K562 (cell line): Measurements from ENCODE around the gene NFATC2. TPM values are rescaled to one million over a fixed set of nuclear protein-coding genes. Genes with fewer than 3 reads are reported as not detected.

Experiments
- ATAC-seq: fragments of 200-7000 bp; cut with Tn5 transposase; 3 replicates; pipeline ENCODE4 v1.9.1; 2020; ENCODE audit warnings: moderate library complexity
- BruUV-seq: library from RNA; stranded (reverse); fragments of 400-500 nt; replicated peaks from 2 replicates; lab custom pipeline; 2021; lab: Mats Ljungman, UMichigan
- CTCF ChIA-PET: fragments of 300-600 bp; formaldehyde crosslinking; extraction: SDS; loops from one replicate; lab custom pipeline; 2021; ENCODE audit warnings: low intra/inter-chr PET ratio; lab: Yijun Ruan, JAX
- POLR2A ChIA-PET: fragments of 300-600, 350-650 bp; sonication (Branson Sonifier 250); formaldehyde crosslinking; extraction: SDS; loops from one replicate; lab custom pipeline; 2021; ENCODE audit warnings: antibody characterized with exemption, inconsistent platforms; lab: Yijun Ruan, JAX
- DNase-seq, 4 experiments: peaks; one replicate each; pipeline versions ENCODE4 v3.0.0 to v3.0.0-alpha.2; 2011 to 2018; ENCODE audit warnings: low spot score in 3 of 4, mixed read lengths in 3 of 4; ENCODE audit errors: extremely low read depth in 1 of 4
- FAIRE-seq: peaks from 2 replicates; lab custom pipeline; 2011; peaks lifted over from hg19 to GRCh38; lab: Jason Lieb, UNC
- H2AFZ ChIP-seq: 2 replicates; pipeline ENCODE4 v1.6.0; 2011; ENCODE audit warnings: low read depth, low read length, control low read depth, inconsistent platforms
- H3K27ac ChIP-seq: fragments of 200-600 bp; 3 replicates; pipeline ENCODE4 v1.8.0; 2011; ENCODE audit warnings: low read depth, mild to moderate bottlenecking, control low read depth, inconsistent platforms, low read length, moderate library complexity, mixed read lengths; ENCODE audit errors: extremely low read depth
- H3K27me3 ChIP-seq, 2 experiments: fragments of 300-600 bp in 1 of 2; 2 replicates in 1 of 2; 3 replicates in 1 of 2; pipeline versions ENCODE4 v1.6.0 to v1.8.0; 2011; ENCODE audit warnings: inconsistent platforms in 2 of 2, low read length in 2 of 2, mild to moderate bottlenecking in 1 of 2, mixed read lengths in 1 of 2, moderate library complexity in 1 of 2; ENCODE audit not compliant: control insufficient read depth in 2 of 2, insufficient read depth in 2 of 2
- H3K36me3 ChIP-seq: fragments of 300-600 bp; 3 replicates; pipeline ENCODE4 v1.8.0; 2011; ENCODE audit warnings: mild to moderate bottlenecking, low read length, inconsistent platforms; ENCODE audit not compliant: control insufficient read depth, insufficient read depth
- H3K4me1 ChIP-seq, 2 experiments: fragments of 200-600 bp in 1 of 2; replicated peaks in 1 of 2; 2 replicates in 1 of 2; 3 replicates in 1 of 2; pipeline versions ENCODE4 v1.5.1 to v1.8.0; 2011; ENCODE audit warnings: inconsistent platforms in 2 of 2, low read length in 2 of 2, mild to moderate bottlenecking in 1 of 2, mixed read lengths in 1 of 2, moderate library complexity in 1 of 2; ENCODE audit not compliant: control insufficient read depth in 2 of 2, insufficient read depth in 2 of 2
- H3K4me2 ChIP-seq: 2 replicates; pipeline ENCODE4 v1.6.1; 2011; ENCODE audit warnings: low read length, control low read depth, inconsistent platforms, mixed read lengths; ENCODE audit not compliant: insufficient read depth
- H3K4me3 ChIP-seq: fragments of 200-600 bp; sonication (generic), shearing (Covaris generic); 2 replicates; pipeline ENCODE4 v1.5.1; 2016; ENCODE audit warnings: control low read depth, inconsistent platforms
- H3K79me2 ChIP-seq: fragments of 200-600 bp; 3 replicates; pipeline ENCODE4 v1.8.0; 2011; ENCODE audit warnings: low read length, inconsistent platforms; ENCODE audit not compliant: control insufficient read depth, insufficient read depth
- H3K9ac ChIP-seq, 2 experiments: 2 replicates each; pipeline versions ENCODE4 v1.6.0 to v1.6.1; 2011; ENCODE audit warnings: low read depth in 2 of 2, low read length in 2 of 2, control low read depth in 1 of 2, inconsistent platforms in 1 of 2, mild to moderate bottlenecking in 1 of 2, mixed read lengths in 1 of 2; ENCODE audit not compliant: insufficient read depth in 1 of 2
- H3K9me1 ChIP-seq: one replicate; pipeline ENCODE4 v1.6.0; 2011; ENCODE audit warnings: inconsistent platforms, mild to moderate bottlenecking, low read length, moderate library complexity; ENCODE audit not compliant: control insufficient read depth, insufficient read depth
- H3K9me3 ChIP-seq: replicated peaks from 2 replicates; pipeline ENCODE4 v1.5.1; 2011; ENCODE audit warnings: low read depth, low read length, inconsistent platforms; ENCODE audit not compliant: control insufficient read depth, insufficient read depth
- H4K20me1 ChIP-seq: replicated peaks from 2 replicates; pipeline ENCODE4 v1.6.1; 2011; ENCODE audit warnings: low read length, inconsistent platforms, mixed read lengths; ENCODE audit not compliant: control insufficient read depth, insufficient read depth
- ATF4 ChIP-seq: fragments of 450-650 bp; formaldehyde crosslinking; IDR thresholded peaks from 2 replicates; pipeline ENCODE4 v1.4.0; 2022; ENCODE audit warnings: mild to moderate bottlenecking, moderate library complexity
- C11orf30 ChIP-seq: fragments of 450-650 bp; IDR thresholded peaks from 2 replicates; pipeline ENCODE4 v1.6.1; 2016; ENCODE audit warnings: low read depth, mild to moderate bottlenecking
- EHMT2 ChIP-seq: fragments of 450-650 bp; IDR thresholded peaks from 2 replicates; pipeline ENCODE4 v1.6.1; 2018; ENCODE audit warnings: antibody characterized with exemption
- FOXP1 ChIP-seq: sonication (generic); formaldehyde crosslinking; IDR thresholded peaks from 2 replicates; pipeline ENCODE4 v1.8.0; 2022; ENCODE audit warnings: mild to moderate bottlenecking, missing genetic modification reagents
- HEY1 ChIP-seq: fragments of 250-450 bp; sonication (Bioruptor Pico); IDR thresholded peaks from 2 replicates; pipeline ENCODE4 v1.5.0; 2020; ENCODE audit warnings: mild to moderate bottlenecking, moderate library complexity, borderline replicate concordance
- KLF13 ChIP-seq: fragments of 450-650 bp; IDR thresholded peaks from 2 replicates; pipeline ENCODE4 v1.6.1; 2016; ENCODE audit warnings: missing genetic modification characterization, low read depth, mild to moderate bottlenecking, missing compliant biosample characterization, moderate library complexity, borderline replicate concordance
- NCOA6 ChIP-seq: fragments of 450-650 bp; IDR thresholded peaks from 2 replicates; pipeline ENCODE4 v1.6.1; 2017; ENCODE audit warnings: mild to moderate bottlenecking
- RBM39 ChIP-seq: fragments of 200-400 bp; formaldehyde crosslinking; optimal IDR thresholded peaks from 2 replicates; pipeline ENCODE3; 2018; ENCODE audit warnings: low read depth, low read length
- SAFB2 ChIP-seq: fragments of 200-400 bp; formaldehyde crosslinking; IDR thresholded peaks from 2 replicates; pipeline ENCODE4 v1.6.1; 2018; ENCODE audit warnings: borderline replicate concordance, low read length, low read depth, moderate library complexity; ENCODE audit not compliant: severe bottlenecking
- TCF15 ChIP-seq: fragments of 250-450 bp; sonication (Bioruptor Pico); IDR thresholded peaks from 2 replicates; pipeline ENCODE4 v1.8.0; 2022; ENCODE audit warnings: moderate library complexity, mild to moderate bottlenecking, inconsistent platforms
- TCF7L2 ChIP-seq: fragments of 150-350 bp; IDR thresholded peaks from 2 replicates; pipeline ENCODE4 v1.6.1; 2016; ENCODE audit warnings: low read depth, mild to moderate bottlenecking, low read length, moderate library complexity
- TCFL5 ChIP-seq: fragments of 250-450 bp; sonication (Bioruptor Pico); conservative IDR thresholded peaks from 2 replicates; pipeline ENCODE4 v1.6.1; 2021; ENCODE audit warnings: mild to moderate bottlenecking, moderate library complexity, matching md5 sums
- ZNF274 ChIP-seq: IDR thresholded peaks from 2 replicates; pipeline ENCODE4 v1.6.1; 2011; ENCODE audit warnings: low read depth, mild to moderate bottlenecking, low read length, moderate library complexity, borderline replicate concordance
- WGBS: fragments of 100-300 bp; shearing (Covaris generic); methylation state at CpG from one replicate; pipeline ENCODE4 v1.1.6; 2016; ENCODE audit warnings: low coverage, mixed read lengths; ENCODE audit not compliant: insufficient coverage; ENCODE audit errors: missing lambda C conversion rate; 5-methylcytosine and 5-hydroxymethylcytosine counted together
- in situ Hi-C: fragments of 300-500 bp; cut with MboI; formaldehyde crosslinking; loops from 4 replicates; pipeline ENCODE4 v1.15.0; 2018; ENCODE audit warnings: inconsistent platforms, mixed read lengths
- intact Hi-C: fragments of 100-400 bp; cut with micrococcal nuclease; formaldehyde crosslinking; loops from 2 replicates; pipeline ENCODE4 v1.14.2; 2022
- polyA plus RNA-seq, 8 experiments: library from polyadenylated mRNA; depleted of rRNA in 4 of 8; stranded (reverse) in 5 of 8; unstranded in 3 of 8; fragments of >200 nt; fragmentation: Nextera tagmentation in 2 of 8; fragmentation: Illumina TruSeq in 1 of 8; extraction: Ambion mirVana in 2 of 8; extraction: Trizol in 1 of 8; gene quantifications; 2 replicates each; pipeline versions ENCODE4 v1.2.1 to v1.2.3, GENCODE V29; 2011 to 2014; ENCODE audit warnings: inconsistent platforms in 1 of 8, missing spikeins in 1 of 8
- total RNA-seq, 7 experiments: library from RNA; depleted of rRNA in 6 of 7; stranded (reverse); fragments of >200 nt in 6 of 7; fragmentation: Illumina TruSeq in 2 of 7; extraction: Trizol in 2 of 7; gene quantifications; 2 replicates each; pipeline versions ENCODE4 v1.2.1 to v1.2.3, GENCODE V29; 2011 to 2021; ENCODE audit warnings: low replicate concordance in 1 of 7

NFATC2 gene
- total and polyA plus RNA-seq, 9 of the 15 experiments (the other 6 are each of a cell fraction or from before 2014, with no cell fraction given): 1.9 to 11.2 (median 3.0) TPM

DNA sequence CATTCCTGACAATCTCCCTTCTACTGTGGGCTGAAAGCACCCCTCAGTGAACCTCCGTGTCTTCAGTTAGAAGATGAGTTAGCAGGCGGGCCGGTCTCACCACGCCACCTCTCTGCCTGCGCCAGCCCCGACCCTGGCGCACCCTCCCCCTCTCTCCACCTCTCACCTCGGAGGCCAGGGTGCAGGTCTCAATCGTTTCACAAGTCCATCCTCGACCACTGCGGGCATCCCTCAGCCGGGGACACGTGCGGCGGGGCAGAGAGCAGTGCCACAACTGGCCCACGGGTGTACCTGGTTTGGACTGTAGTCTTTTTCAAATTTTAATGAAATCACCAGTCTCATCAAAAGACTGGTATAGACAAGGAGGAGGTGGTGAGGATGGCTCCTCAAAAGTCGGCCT lies 34.4 kb downstream of the NFATC2 start:
- BruUV-seq: no TSS peak
- no peak for ATAC-seq
- Histone ChIP-seq H3K36me3 (peaks cover 62% of the 10 kb centered on the region), H3K9me1 (no peaks in the 10 kb centered on the region), H3K9me3 (no peaks in the 10 kb centered on the region), H3K4me1 (peaks cover 12 to 13% of the 10 kb centered on the region in 2 experiments), H3K27me3 (no peaks in the 10 kb centered on the region), H3K27ac (no peak overlapping the region), H3K4me3 (no peak overlapping the region), H2AFZ (no peak overlapping the region)
- 86% methylated on average over 11 of the region's 17 CpGs for WGBS
- intact Hi-C loops: no loop called here
- TF ChIP-seq EHMT2: no peak
- TF ChIP-seq RBM39: no peak
- no peak for TF ChIP-seq HEY1 (CRISPR knock-in tag)
- TF ChIP-seq KLF13 (tag): no peak
- no peak for TF ChIP-seq ATF4 (CRISPR knock-in tag)
- no peak for TF ChIP-seq C11orf30
- no peak for TF ChIP-seq FOXP1
- no peak for TF ChIP-seq TCFL5 (CRISPR knock-in tag)
- no peak for TF ChIP-seq NCOA6
- TF ChIP-seq TCF7L2: no peak
- TF ChIP-seq ZNF274: no peak
- TF ChIP-seq SAFB2: no peak
- TF ChIP-seq TCF15 (CRISPR knock-in tag): no peak
- TF ChIP-seq, all 486 proteins: peak for 0
- ChIA-PET CTCF (no interaction called here), POLR2A (no interaction called here)
- peak overlapping the region in 1 of 2 experiments; percentile 43; a peak in 1 of 4 replicates for H3K9ac ChIP-seq
- H4K20me1 ChIP-seq: 0 out of 2 replicates have a peak, but pooled peaks cover 9% of the 10 kb centered on the region
- H3K4me2 ChIP-seq: no peak overlapping the region
- peaks cover 6% of the 10 kb centered on the region; the same call in 1 of the 3 replicates for H3K79me2 ChIP-seq
- FAIRE-seq: no peak
- in situ Hi-C loops: no loop called here
- no peak for DNase-seq
